IMR-90 (cell line): Measurements from ENCODE around the gene MAP3K3. TPM values are rescaled to one million over a fixed set of nuclear protein-coding genes. Genes with fewer than 3 reads are reported as not detected.

ENCODE experiments used
- ATAC-seq: fragments of 200-7000 bp; cut with Tn5 transposase; 2 replicates; pipeline ENCODE4 v1.9.1; 2020; ENCODE audit warnings: low read depth, mild to moderate bottlenecking, moderate library complexity
- BruUV-seq: library from RNA; stranded (reverse); fragments of 400-500 nt; replicated peaks from 2 replicates; lab custom pipeline; 2021; lab: Mats Ljungman, UMichigan
- CTCF ChIA-PET: fragments of 300-600 bp; formaldehyde crosslinking; extraction: SDS; loops from one replicate; lab custom pipeline; 2021; ENCODE audit warnings: antibody characterized with exemption; lab: Yijun Ruan, JAX
- POLR2A ChIA-PET: fragments of 300-600 bp; sonication (Branson Sonifier 250); formaldehyde crosslinking; loops from one replicate; lab custom pipeline; 2022; ENCODE audit warnings: antibody characterized with exemption; ENCODE audit not compliant: unreplicated experiment; lab: Charles Lee
- DNase-seq: peaks from one replicate; pipeline ENCODE4 v3.0.0; 2013
- H2AFZ ChIP-seq: replicated peaks from 2 replicates; pipeline ENCODE3; 2013; ENCODE audit warnings: low read length, mild to moderate bottlenecking; ENCODE audit not compliant: poor library complexity
- H2AK5ac ChIP-seq: 2 replicates; pipeline ENCODE4 v1.6.1; 2013; ENCODE audit warnings: low read depth, low read length, inconsistent platforms
- H2AK9ac ChIP-seq: replicated peaks from 2 replicates; pipeline ENCODE3; 2013; ENCODE audit warnings: mild to moderate bottlenecking, low read depth, low read length, moderate library complexity; ENCODE audit not compliant: poor library complexity
- H2BK120ac ChIP-seq: 2 replicates; pipeline ENCODE4 v1.6.1; 2013; ENCODE audit warnings: low read depth, low read length, inconsistent platforms
- H2BK15ac ChIP-seq: 3 replicates; pipeline ENCODE4 v1.6.1; 2013; ENCODE audit warnings: low read depth, low read length, inconsistent platforms
- H2BK20ac ChIP-seq: 2 replicates; pipeline ENCODE4 v1.6.1; 2013; ENCODE audit warnings: low read depth, mild to moderate bottlenecking, inconsistent platforms, low read length, moderate library complexity
- H2BK5ac ChIP-seq: 2 replicates; pipeline ENCODE4 v1.6.1; 2013; ENCODE audit warnings: mild to moderate bottlenecking, low read depth, low read length, inconsistent platforms; ENCODE audit not compliant: poor library complexity, severe bottlenecking
- H3K14ac ChIP-seq: replicated peaks from 2 replicates; pipeline ENCODE4 v1.6.1; 2013; ENCODE audit warnings: low read depth, low read length, inconsistent platforms
- H3K18ac ChIP-seq: 2 replicates; pipeline ENCODE4 v1.6.1; 2013; ENCODE audit warnings: low read depth, low read length, control low read depth
- H3K23ac ChIP-seq: 2 replicates; pipeline ENCODE4 v1.6.1; 2013; ENCODE audit warnings: low read depth, low read length, inconsistent platforms
- H3K27ac ChIP-seq: 2 replicates; pipeline ENCODE4 v1.5.1; 2013; ENCODE audit warnings: mild to moderate bottlenecking, control low read depth, low read length; ENCODE audit not compliant: insufficient read depth
- H3K27me3 ChIP-seq: 2 replicates; pipeline ENCODE4 v1.6.1; 2013; ENCODE audit warnings: low read length; ENCODE audit not compliant: control insufficient read depth, insufficient read depth
- H3K36me3 ChIP-seq: 2 replicates; pipeline ENCODE4 v1.6.1; 2013; ENCODE audit warnings: low read length, mixed read lengths; ENCODE audit not compliant: control insufficient read depth, insufficient read depth
- H3K4ac ChIP-seq: 2 replicates; pipeline ENCODE4 v1.6.1; 2013; ENCODE audit warnings: low read depth, low read length, inconsistent platforms
- H3K4me1 ChIP-seq: 2 replicates; pipeline ENCODE4 v1.6.1; 2013; ENCODE audit warnings: low read length, mixed read lengths; ENCODE audit not compliant: control insufficient read depth, insufficient read depth
- H3K4me2 ChIP-seq: 2 replicates; pipeline ENCODE4 v1.6.1; 2013; ENCODE audit warnings: low read depth, mild to moderate bottlenecking, control low read depth, low read length, moderate library complexity
- H3K4me3 ChIP-seq: 2 replicates; pipeline ENCODE4 v1.5.1; 2013; ENCODE audit warnings: low read depth, mild to moderate bottlenecking, control low read depth, low read length, moderate library complexity; ENCODE audit not compliant: insufficient read depth
- H3K56ac ChIP-seq: 2 replicates; pipeline ENCODE4 v1.6.1; 2013; ENCODE audit warnings: low read length, inconsistent platforms; ENCODE audit not compliant: insufficient read depth; ENCODE audit errors: extremely low read depth
- H3K79me1 ChIP-seq, 2 experiments: 2 replicates each; pipeline ENCODE4 v1.6.1; 2013; ENCODE audit warnings: low read length in 2 of 2, inconsistent platforms in 1 of 2, low read depth in 1 of 2
- H3K9ac ChIP-seq: 2 replicates; pipeline ENCODE4 v1.6.1; 2013; ENCODE audit warnings: low read depth, low read length, control low read depth
- H3K9me1 ChIP-seq: 2 replicates; pipeline ENCODE4 v1.6.1; 2013; ENCODE audit warnings: low read length, inconsistent platforms; ENCODE audit not compliant: insufficient read depth
- H3K9me3 ChIP-seq: 2 replicates; pipeline ENCODE4 v1.6.1; 2013; ENCODE audit warnings: low read length; ENCODE audit not compliant: control insufficient read depth, insufficient read depth
- H4K20me1 ChIP-seq: 2 replicates; pipeline ENCODE4 v1.6.1; 2013; ENCODE audit warnings: low read length, inconsistent platforms; ENCODE audit not compliant: insufficient read depth
- H4K5ac ChIP-seq: 2 replicates; pipeline ENCODE4 v1.6.1; 2013; ENCODE audit warnings: mild to moderate bottlenecking, low read depth, low read length, control low read depth
- H4K8ac ChIP-seq, 2 experiments: 2 replicates each; pipeline ENCODE4 v1.6.1; 2013; ENCODE audit warnings: low read depth in 2 of 2, low read length in 2 of 2, control low read depth in 1 of 2, inconsistent platforms in 1 of 2
- H4K91ac ChIP-seq: 2 replicates; pipeline ENCODE4 v1.6.1; 2013; ENCODE audit warnings: low read depth, low read length, inconsistent platforms; ENCODE audit not compliant: insufficient read depth
- MXI1 ChIP-seq: IDR thresholded peaks from 2 replicates; pipeline ENCODE4 v1.6.1; 2012; ENCODE audit warnings: low read depth, mild to moderate bottlenecking, low read length, moderate library complexity, borderline replicate concordance
- RFX5 ChIP-seq: IDR thresholded peaks from 2 replicates; pipeline ENCODE4 v1.8.0; 2012; ENCODE audit warnings: low read depth, mild to moderate bottlenecking, low read length, moderate library complexity
- SMC3 ChIP-seq: fragments of 150-350 bp; IDR thresholded peaks from 2 replicates; pipeline ENCODE4 v1.6.1; 2016; ENCODE audit warnings: low read depth, mild to moderate bottlenecking, antibody characterized with exemption, low read length, moderate library complexity
- WGBS, 2 experiments: methylation state at CpG; one replicate each; pipeline versions ENCODE4 v1.1.5 to v1.1.7; 2013; ENCODE audit warnings: missing lambda C conversion rate in 2 of 2; ENCODE audit not compliant: insufficient read length in 1 of 2; ENCODE audit errors: extremely low coverage in 2 of 2; 5-methylcytosine and 5-hydroxymethylcytosine counted together
- dilution Hi-C: fragments of 300-500 bp; cut with HindIII; formaldehyde crosslinking; loops from one replicate; pipeline ENCODE4 v1.14.3; 2018; ENCODE audit warnings: low sequenced_read_pairs; ENCODE audit not compliant: unreplicated experiment
- in situ Hi-C: fragments of 300-500 bp; cut with MboI; formaldehyde crosslinking; loops from 3 replicates; pipeline ENCODE4 v1.14.3; 2019; ENCODE audit warnings: low sequenced_read_pairs, inconsistent platforms, mixed read lengths
- intact Hi-C: fragments of 100-400 bp; cut with micrococcal nuclease; formaldehyde crosslinking; loops from 2 replicates; pipeline ENCODE4 v1.10.0; 2022
- polyA plus RNA-seq, 3 experiments: library from polyadenylated mRNA; depleted of rRNA; stranded (reverse); fragments of >200 nt; gene quantifications; 2 replicates each; pipeline ENCODE4 v1.2.3, GENCODE V29; 2012; ENCODE audit warnings: low replicate concordance in 1 of 3
- total RNA-seq: library from RNA; depleted of rRNA; stranded (reverse); fragments of >200 nt; gene quantifications from 2 replicates; pipeline ENCODE4 v1.2.3, GENCODE V29; 2012
- TF ChIP-seq, protein P1 (sequence below): fragments of 150-350 bp; IDR thresholded peaks from 2 replicates; pipeline ENCODE4 v1.6.1; 2017; ENCODE audit warnings: mild to moderate bottlenecking, antibody characterized with exemption, low read length, low read depth

Gene MAP3K3
- total and polyA plus RNA-seq, 2 of the 4 experiments (the other 2 are of a cell fraction) = 19.1 to 25.6 TPM

GRCh38 chr17:63631062-63631461 lies 8.8 kb downstream of the MAP3K3 start:
- POLR2A ChIA-PET = no interaction called here
- ATAC-seq (no peak), DNase-seq (no peak)
- no peak overlapping the region for H2BK5ac ChIP-seq
- no peak overlapping the region for H4K5ac ChIP-seq
- H2AFZ ChIP-seq = no peak overlapping the region
- H3K27ac ChIP-seq = no peak overlapping the region
- no peak overlapping the region for H3K4me2 ChIP-seq
- H3K14ac ChIP-seq = no peak overlapping the region
- H2AK9ac ChIP-seq = no peak overlapping the region
- no peak overlapping the region for H3K9ac ChIP-seq
- no peak overlapping the region for H2BK120ac ChIP-seq
- peaks cover 9% of the 10 kb centered on the region; the same call in 1 of the 2 replicates for H4K20me1 ChIP-seq
- peaks cover 7% of the 10 kb centered on the region for H3K4me1 ChIP-seq
- no peak overlapping the region for H3K56ac ChIP-seq
- dilution Hi-C loops (no loop called here), intact Hi-C loops (no loop called here), in situ Hi-C loops (no loop called here)
- no TSS peak for BruUV-seq
- no peak overlapping the region for H3K4me3 ChIP-seq
- no peak overlapping the region for H3K23ac ChIP-seq
- no peak overlapping the region for H3K18ac ChIP-seq
- no peak overlapping the region for H4K91ac ChIP-seq
- H3K9me3 ChIP-seq = no peaks in the 10 kb centered on the region
- CTCF ChIA-PET = no interaction called here
- TF ChIP-seq MXI1 (no peak), RFX5 (no peak), SMC3 (no peak)
- TF ChIP-seq, protein P1, sequence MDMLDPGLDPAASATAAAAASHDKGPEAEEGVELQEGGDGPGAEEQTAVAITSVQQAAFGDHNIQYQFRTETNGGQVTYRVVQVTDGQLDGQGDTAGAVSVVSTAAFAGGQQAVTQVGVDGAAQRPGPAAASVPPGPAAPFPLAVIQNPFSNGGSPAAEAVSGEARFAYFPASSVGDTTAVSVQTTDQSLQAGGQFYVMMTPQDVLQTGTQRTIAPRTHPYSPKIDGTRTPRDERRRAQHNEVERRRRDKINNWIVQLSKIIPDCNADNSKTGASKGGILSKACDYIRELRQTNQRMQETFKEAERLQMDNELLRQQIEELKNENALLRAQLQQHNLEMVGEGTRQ = no peak
- H3K4ac ChIP-seq = no peak overlapping the region
- H2BK15ac ChIP-seq = no peak overlapping the region
- peaks cover 26 to 63% of the 10 kb centered on the region in 2 experiments; a peak in 3 of 4 replicates for H3K79me1 ChIP-seq
- no peaks in the 10 kb centered on the region for H3K27me3 ChIP-seq
- H3K36me3 ChIP-seq = peaks cover 8% of the 10 kb centered on the region
- H4K8ac ChIP-seq = no peak overlapping the region
- 100% methylated on average over 1 of the region's 3 CpGs; no CpG with 5 or more reads in 1 of the 2 experiments for WGBS, 2 experiments
- H2AK5ac ChIP-seq = no peak overlapping the region
- H3K9me1 ChIP-seq = 0 out of 2 replicates have a peak, but pooled peaks cover 7% of the 10 kb centered on the region
- no peak overlapping the region for H2BK20ac ChIP-seq
